A549 (cell line): ENCODE results near the gene IFNAR2. TPM values are rescaled to one million over a fixed set of nuclear protein-coding genes. Genes with fewer than 3 reads are reported as not detected.

ENCODE experiments used
- ATAC-seq, 2 experiments: fragments of 200-7000 bp in 1 of 2; fragments of >200 bp in 1 of 2; cut with Nextera tagmentation in 1 of 2; cut with Tn5 transposase in 1 of 2; 3 replicates each; pipeline versions ENCODE4 v1.8.0 to v1.9.1; 2018 to 2020; ENCODE audit warnings: mild to moderate bottlenecking in 1 of 2, moderate library complexity in 1 of 2
- CTCF ChIA-PET: fragments of 300-600 bp; sonication (Branson Sonifier 250); formaldehyde crosslinking; extraction: SDS; loops from one replicate; lab custom pipeline; 2021; ENCODE audit warnings: antibody characterized with exemption, inconsistent platforms; lab: Yijun Ruan, JAX
- POLR2A ChIA-PET: fragments of 350-600 bp; formaldehyde crosslinking; extraction: SDS; loops from one replicate; lab custom pipeline; 2021; ENCODE audit warnings: antibody characterized with exemption, inconsistent platforms; lab: Yijun Ruan, JAX
- DNase-seq, 2 experiments: peaks; one replicate each; pipeline versions ENCODE4 v3.0.0 to v3.0.0-alpha.2; 2011 to 2016; ENCODE audit warnings: low read depth in 1 of 2, low spot score in 1 of 2
- FAIRE-seq: peaks from 2 replicates; lab custom pipeline; 2011; peaks lifted over from hg19 to GRCh38; lab: Jason Lieb, UNC
- H3K27ac ChIP-seq, 2 experiments: fragments of >200 bp; sonication (Bioruptor Twin); formaldehyde crosslinking; 3 replicates each; pipeline ENCODE4 v1.5.1; 2016 to 2017
- H3K4me1 ChIP-seq: fragments of >200 bp; sonication (Bioruptor Twin); formaldehyde crosslinking; 3 replicates; pipeline ENCODE4 v1.6.1; 2016
- H3K4me2 ChIP-seq: fragments of >200 bp; sonication (Bioruptor Twin); formaldehyde crosslinking; 3 replicates; pipeline ENCODE4 v1.6.1; 2016
- H3K4me3 ChIP-seq: fragments of >200 bp; sonication (Bioruptor Twin); formaldehyde crosslinking; 3 replicates; pipeline ENCODE4 v1.5.1; 2016
- H3K9me3 ChIP-seq: fragments of >200 bp; sonication (Bioruptor Twin); formaldehyde crosslinking; 3 replicates; pipeline ENCODE4 v1.6.1; 2016
- CHD2 ChIP-seq: fragments of 150-350 bp; IDR thresholded peaks from 2 replicates; pipeline ENCODE4 v1.6.1; 2014; ENCODE audit warnings: low read length; ENCODE audit not compliant: partially characterized antibody
- EHF ChIP-seq: fragments of 250-450 bp; sonication (Bioruptor Pico); IDR thresholded peaks from 2 replicates; pipeline ENCODE4 v1.5.0; 2020; ENCODE audit warnings: mild to moderate bottlenecking
- EHMT2 ChIP-seq: fragments of 200-600 bp; sonication (generic); IDR thresholded peaks from 2 replicates; pipeline ENCODE4 v1.6.1; 2016; ENCODE audit warnings: antibody characterized with exemption, low read depth, mild to moderate bottlenecking, moderate library complexity
- EP300 ChIP-seq, 2 experiments: fragments of >200 bp; sonication (Bioruptor Twin); formaldehyde crosslinking; IDR thresholded peaks; 2 replicates in 1 of 2; 3 replicates in 1 of 2; pipeline ENCODE4 v1.6.1; 2016 to 2017
- ESRRA ChIP-seq: fragments of 150-350 bp; IDR thresholded peaks from 2 replicates; pipeline ENCODE4 v1.6.1; 2014; ENCODE audit warnings: mild to moderate bottlenecking, low read length, borderline replicate concordance
- FOSB ChIP-seq: fragments of 250-450 bp; sonication (Bioruptor Pico); IDR thresholded peaks from 2 replicates; pipeline ENCODE4 v1.5.0; 2020; ENCODE audit warnings: mild to moderate bottlenecking, moderate library complexity
- FOXS1 ChIP-seq: fragments of 250-450 bp; sonication (Bioruptor Pico); IDR thresholded peaks from 2 replicates; pipeline ENCODE4 v1.5.0; 2020; ENCODE audit warnings: mild to moderate bottlenecking, moderate library complexity
- HDAC2 ChIP-seq: fragments of 200-600 bp; sonication (generic); IDR thresholded peaks from 2 replicates; pipeline ENCODE4 v1.6.1; 2016
- HOXB5 ChIP-seq: fragments of 250-450 bp; sonication (Bioruptor Pico); IDR thresholded peaks from 2 replicates; pipeline ENCODE4 v1.5.0; 2020; ENCODE audit warnings: mild to moderate bottlenecking, moderate library complexity
- JUNB ChIP-seq: fragments of >200 bp; sonication (Bioruptor Twin); formaldehyde crosslinking; IDR thresholded peaks from 2 replicates; pipeline ENCODE4 v1.6.1; 2016
- KDM1A ChIP-seq: fragments of 200-600 bp; sonication (generic); IDR thresholded peaks from 2 replicates; pipeline ENCODE4 v1.6.1; 2016; ENCODE audit warnings: low read depth, mild to moderate bottlenecking
- KDM5A ChIP-seq: fragments of 200-600 bp; sonication (generic); IDR thresholded peaks from 2 replicates; pipeline ENCODE4 v1.6.1; 2016; ENCODE audit warnings: antibody characterized with exemption, mild to moderate bottlenecking
- NFE2L2 ChIP-seq: fragments of 150-350 bp; conservative IDR thresholded peaks from 2 replicates; pipeline ENCODE4 v1.6.1; 2014; ENCODE audit warnings: low read length
- RARB ChIP-seq: fragments of 250-450 bp; sonication (Bioruptor Pico); IDR thresholded peaks from 2 replicates; pipeline ENCODE4 v1.8.0; 2021; ENCODE audit warnings: mild to moderate bottlenecking, moderate library complexity
- RCOR1 ChIP-seq: fragments of 150-350 bp; IDR thresholded peaks from 2 replicates; pipeline ENCODE4 v1.6.1; 2014; ENCODE audit warnings: antibody characterized with exemption, low read length, low read depth
- SMC3 ChIP-seq: fragments of >200 bp; sonication (Bioruptor Twin); formaldehyde crosslinking; IDR thresholded peaks from 3 replicates; pipeline ENCODE4 v1.6.1; 2018; ENCODE audit warnings: inconsistent platforms
- SREBF2 ChIP-seq: fragments of 450-650 bp; IDR thresholded peaks from 2 replicates; pipeline ENCODE4 v1.6.1; 2014; ENCODE audit warnings: mild to moderate bottlenecking, moderate library complexity
- TFCP2L1 ChIP-seq: fragments of 250-450 bp; sonication (Bioruptor Pico); IDR thresholded peaks from 2 replicates; pipeline ENCODE4 v1.5.0; 2021; ENCODE audit warnings: mild to moderate bottlenecking
- TP53 ChIP-seq: fragments of 250-450 bp; sonication (Bioruptor Pico); IDR thresholded peaks from 2 replicates; pipeline ENCODE4 v1.5.0; 2021; ENCODE audit warnings: mild to moderate bottlenecking, moderate library complexity
- ZC3H11A ChIP-seq: fragments of 450-650 bp; IDR thresholded peaks from 2 replicates; pipeline ENCODE4 v1.6.1; 2014; ENCODE audit warnings: antibody characterized with exemption, mild to moderate bottlenecking
- ZNF302 ChIP-seq: fragments of 250-450 bp; sonication (Bioruptor Pico); IDR thresholded peaks from 2 replicates; pipeline ENCODE4 v1.9.0; 2021; ENCODE audit warnings: inconsistent platforms, mild to moderate bottlenecking, moderate library complexity
- ZSCAN20 ChIP-seq: fragments of 250-450 bp; sonication (Bioruptor Pico); IDR thresholded peaks from 2 replicates; pipeline ENCODE4 v1.8.0; 2022; ENCODE audit warnings: mild to moderate bottlenecking, moderate library complexity
- WGBS: methylation state at CpG from one replicate; pipeline ENCODE4 v1.1.6; 2017; ENCODE audit errors: missing lambda C conversion rate; 5-methylcytosine and 5-hydroxymethylcytosine counted together
- polyA plus RNA-seq, 4 experiments: library from polyadenylated mRNA; depleted of rRNA in 3 of 4; stranded (reverse); fragments of >200 nt; fragmentation: RNase III in 1 of 4; extraction: RNeasy Plus Mini Kit Qiagen cat#74134 plus additional on column Dnase treatment in 1 of 4; gene quantifications; 2 replicates in 3 of 4; 3 replicates in 1 of 4; pipeline ENCODE4 v1.2.3, GENCODE V29; 2011 to 2017
- TF ChIP-seq, protein P1 (sequence below): fragments of 450-650 bp; IDR thresholded peaks from 2 replicates; pipeline ENCODE4 v1.6.1; 2014; ENCODE audit warnings: antibody characterized with exemption
- TF ChIP-seq, protein P2 (sequence below): fragments of 200-600 bp; sonication (generic); IDR thresholded peaks from 2 replicates; pipeline ENCODE4 v1.6.1; 2016; ENCODE audit warnings: antibody characterized with exemption, mild to moderate bottlenecking, moderate library complexity
- TF ChIP-seq, protein P3 (sequence below): fragments of 150-350 bp; IDR thresholded peaks from 2 replicates; pipeline ENCODE4 v1.6.1; 2014; ENCODE audit warnings: low read depth, mild to moderate bottlenecking, low read length
- TF ChIP-seq, protein P4 (sequence below): IDR thresholded peaks from 2 replicates; pipeline ENCODE4 v1.6.1; 2012; ENCODE audit warnings: low read depth, borderline replicate concordance

The IFNAR2 gene
- polyA plus RNA-seq, 2 of the 4 experiments (the other 2 are of a cell fraction) = 10.1 to 40.5 TPM

DNA sequence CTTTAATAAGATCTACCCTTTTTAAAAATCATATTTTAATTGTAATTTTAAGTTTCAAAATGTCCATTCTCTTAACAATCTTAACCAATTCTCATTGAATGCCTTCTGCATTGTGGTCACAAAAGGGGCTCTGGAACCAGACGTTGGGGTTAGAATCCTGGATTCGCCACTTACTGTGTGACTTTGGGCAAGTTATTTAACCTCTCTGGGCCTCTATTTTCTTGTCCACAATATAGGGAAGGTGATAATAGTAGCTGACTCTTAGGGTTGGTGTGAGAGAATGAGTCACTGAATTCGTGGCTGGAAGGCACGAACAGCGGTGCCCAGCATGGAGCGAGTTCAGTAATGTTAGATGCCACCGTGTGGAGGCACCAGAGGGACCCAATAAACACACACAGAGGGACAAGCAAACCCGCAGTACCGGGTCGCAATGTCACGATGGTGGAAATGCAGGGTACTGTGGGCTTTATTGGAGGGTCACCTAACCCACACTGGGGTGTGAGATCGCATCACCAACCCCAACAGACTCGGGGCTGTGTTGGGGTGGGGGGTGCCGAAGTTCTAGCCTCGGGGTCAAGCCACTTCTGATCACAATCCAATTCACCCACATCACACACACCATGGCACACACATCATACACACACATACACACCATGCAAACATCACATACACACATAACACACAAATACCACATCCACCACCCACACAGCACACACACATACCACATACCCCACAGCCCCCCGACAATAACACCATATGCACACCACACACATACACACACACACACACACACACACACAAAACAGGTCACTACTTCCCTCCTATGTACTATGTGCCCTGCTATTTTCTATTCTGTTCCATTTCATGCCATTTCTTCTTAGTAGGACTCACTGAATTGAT lies 27.0 kb upstream of the IFNAR2 start:
- DNase-seq (peak in 1 of 2 experiments; percentile 4), ATAC-seq (no peak), FAIRE-seq (no peak)
- Histone ChIP-seq H3K4me2 (peak overlapping the region; percentile 66), H3K4me3 (no peak overlapping the region), H3K4me1 (peaks cover 37% of the 10 kb centered on the region), H3K27ac (peak overlapping the region; percentile 80 to 91), H3K9me3 (peaks cover 9% of the 10 kb centered on the region; the same call in 2 of the 3 replicates)
- TF ChIP-seq TFCP2L1 (CRISPR knock-in tag) = no peak
- no peak for TF ChIP-seq SREBF2
- TF ChIP-seq EHF (CRISPR knock-in tag) = no peak
- TF ChIP-seq, protein P1, sequence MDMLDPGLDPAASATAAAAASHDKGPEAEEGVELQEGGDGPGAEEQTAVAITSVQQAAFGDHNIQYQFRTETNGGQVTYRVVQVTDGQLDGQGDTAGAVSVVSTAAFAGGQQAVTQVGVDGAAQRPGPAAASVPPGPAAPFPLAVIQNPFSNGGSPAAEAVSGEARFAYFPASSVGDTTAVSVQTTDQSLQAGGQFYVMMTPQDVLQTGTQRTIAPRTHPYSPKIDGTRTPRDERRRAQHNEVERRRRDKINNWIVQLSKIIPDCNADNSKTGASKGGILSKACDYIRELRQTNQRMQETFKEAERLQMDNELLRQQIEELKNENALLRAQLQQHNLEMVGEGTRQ = no peak
- TF ChIP-seq EP300 (IDR thresholded peaks at IDR 0.05) = no peak
- no peak for TF ChIP-seq CHD2
- TF ChIP-seq ESRRA = no peak
- TF ChIP-seq HOXB5 (CRISPR knock-in tag) = no peak
- TF ChIP-seq, protein P2, sequence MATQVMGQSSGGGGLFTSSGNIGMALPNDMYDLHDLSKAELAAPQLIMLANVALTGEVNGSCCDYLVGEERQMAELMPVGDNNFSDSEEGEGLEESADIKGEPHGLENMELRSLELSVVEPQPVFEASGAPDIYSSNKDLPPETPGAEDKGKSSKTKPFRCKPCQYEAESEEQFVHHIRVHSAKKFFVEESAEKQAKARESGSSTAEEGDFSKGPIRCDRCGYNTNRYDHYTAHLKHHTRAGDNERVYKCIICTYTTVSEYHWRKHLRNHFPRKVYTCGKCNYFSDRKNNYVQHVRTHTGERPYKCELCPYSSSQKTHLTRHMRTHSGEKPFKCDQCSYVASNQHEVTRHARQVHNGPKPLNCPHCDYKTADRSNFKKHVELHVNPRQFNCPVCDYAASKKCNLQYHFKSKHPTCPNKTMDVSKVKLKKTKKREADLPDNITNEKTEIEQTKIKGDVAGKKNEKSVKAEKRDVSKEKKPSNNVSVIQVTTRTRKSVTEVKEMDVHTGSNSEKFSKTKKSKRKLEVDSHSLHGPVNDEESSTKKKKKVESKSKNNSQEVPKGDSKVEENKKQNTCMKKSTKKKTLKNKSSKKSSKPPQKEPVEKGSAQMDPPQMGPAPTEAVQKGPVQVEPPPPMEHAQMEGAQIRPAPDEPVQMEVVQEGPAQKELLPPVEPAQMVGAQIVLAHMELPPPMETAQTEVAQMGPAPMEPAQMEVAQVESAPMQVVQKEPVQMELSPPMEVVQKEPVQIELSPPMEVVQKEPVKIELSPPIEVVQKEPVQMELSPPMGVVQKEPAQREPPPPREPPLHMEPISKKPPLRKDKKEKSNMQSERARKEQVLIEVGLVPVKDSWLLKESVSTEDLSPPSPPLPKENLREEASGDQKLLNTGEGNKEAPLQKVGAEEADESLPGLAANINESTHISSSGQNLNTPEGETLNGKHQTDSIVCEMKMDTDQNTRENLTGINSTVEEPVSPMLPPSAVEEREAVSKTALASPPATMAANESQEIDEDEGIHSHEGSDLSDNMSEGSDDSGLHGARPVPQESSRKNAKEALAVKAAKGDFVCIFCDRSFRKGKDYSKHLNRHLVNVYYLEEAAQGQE = no peak
- TF ChIP-seq RCOR1 = no peak
- POLR2A ChIA-PET = interaction anchor here (1.7 kb wide), 1 partner anchor 28 kb away, joined by 7 read pairs; the partner anchor contains the start of gene IFNAR2
- CTCF ChIA-PET = interaction anchor here (0.6 to 2.1 kb wide), 7 partner anchors 26 to 242 kb away, joined by 3 to 10 read pairs (median 4); no protein-coding TSS in a partner anchor
- 89% methylated on average over 16 of the region's 16 CpGs for WGBS

DNA sequence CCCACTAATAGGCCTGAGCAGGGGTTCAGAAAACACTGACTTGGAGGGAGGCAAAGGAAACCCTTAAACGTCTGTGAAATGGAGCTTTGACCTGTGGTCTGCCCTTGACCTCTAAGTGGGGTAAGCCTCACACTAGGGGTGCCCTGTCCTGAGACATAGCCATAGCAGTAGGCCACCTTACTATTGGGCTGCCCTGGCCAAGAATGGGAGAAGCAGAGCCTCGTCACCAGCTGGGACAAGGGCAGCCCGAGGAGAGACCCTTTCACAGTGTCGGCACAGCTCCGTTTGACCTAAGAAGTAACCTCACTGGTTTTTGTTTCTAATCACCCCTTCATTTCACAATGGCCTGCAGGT lies 26.4 kb upstream of the IFNAR2 start:
- CTCF ChIA-PET = interaction anchor here (0.7 to 2.1 kb wide), 6 partner anchors 25 to 242 kb away, joined by 3 to 10 read pairs (median 4); no protein-coding TSS in a partner anchor
- Histone ChIP-seq H3K4me1 (peaks cover 37% of the 10 kb centered on the region), H3K27ac (peak overlapping the region; percentile 80 to 91), H3K4me3 (no peak overlapping the region), H3K4me2 (peak overlapping the region; percentile 66), H3K9me3 (peaks cover 12% of the 10 kb centered on the region; the same call in 2 of the 3 replicates)
- POLR2A ChIA-PET = interaction anchor here (0.6 to 1.7 kb wide), 2 partner anchors 11 to 27 kb away, joined by 3 to 7 read pairs; partner anchors contain the start of gene IFNAR2
- no peak for FAIRE-seq
- peak; percentile 14 to 26; a peak in 4 of 6 replicates for ATAC-seq
- peak in 1 of 2 experiments; percentile 23 for DNase-seq
- TF ChIP-seq ZNF302 (CRISPR knock-in tag) (no peak), FOXS1 (CRISPR knock-in tag) (no peak), FOSB (CRISPR knock-in tag) (no peak), ZC3H11A (no peak), TP53 (CRISPR knock-in tag) (no peak), SMC3 (no peak), EHMT2 (no peak), RARB (CRISPR knock-in tag) (no peak), HDAC2 (no peak), NFE2L2 (no peak), KDM5A (no peak), KDM1A (no peak), JUNB (no peak), ZSCAN20 (CRISPR knock-in tag) (no peak), EP300 (IDR thresholded peaks at IDR 0.05) (no peak)
- TF ChIP-seq, protein P3, sequence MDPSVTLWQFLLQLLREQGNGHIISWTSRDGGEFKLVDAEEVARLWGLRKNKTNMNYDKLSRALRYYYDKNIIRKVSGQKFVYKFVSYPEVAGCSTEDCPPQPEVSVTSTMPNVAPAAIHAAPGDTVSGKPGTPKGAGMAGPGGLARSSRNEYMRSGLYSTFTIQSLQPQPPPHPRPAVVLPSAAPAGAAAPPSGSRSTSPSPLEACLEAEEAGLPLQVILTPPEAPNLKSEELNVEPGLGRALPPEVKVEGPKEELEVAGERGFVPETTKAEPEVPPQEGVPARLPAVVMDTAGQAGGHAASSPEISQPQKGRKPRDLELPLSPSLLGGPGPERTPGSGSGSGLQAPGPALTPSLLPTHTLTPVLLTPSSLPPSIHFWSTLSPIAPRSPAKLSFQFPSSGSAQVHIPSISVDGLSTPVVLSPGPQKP = no peak
- TF ChIP-seq, protein P4, sequence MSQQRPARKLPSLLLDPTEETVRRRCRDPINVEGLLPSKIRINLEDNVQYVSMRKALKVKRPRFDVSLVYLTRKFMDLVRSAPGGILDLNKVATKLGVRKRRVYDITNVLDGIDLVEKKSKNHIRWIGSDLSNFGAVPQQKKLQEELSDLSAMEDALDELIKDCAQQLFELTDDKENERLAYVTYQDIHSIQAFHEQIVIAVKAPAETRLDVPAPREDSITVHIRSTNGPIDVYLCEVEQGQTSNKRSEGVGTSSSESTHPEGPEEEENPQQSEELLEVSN = no peak
- 10% methylated on average over 5 of the region's 5 CpGs for WGBS
